Parathyroid adenoma (tissue), 2 donors: ENCODE results near the gene TMEM191C.
"Not testable (repeated sequence)": the region's sequence is repeated elsewhere in the genome, so short reads cannot be mapped to it uniquely, and the experiment has no call there.

Experiments
- H2AFZ ChIP-seq: fragments of 300-600 bp; sonication (generic); one replicate; pipeline ENCODE4 v1.7.0; 2017; ENCODE audit warnings: antibody characterized with exemption, mild to moderate bottlenecking
- H3K27ac ChIP-seq: fragments of 300-600 bp; sonication (generic); one replicate; pipeline ENCODE4 v1.7.0; 2017
- H3K27me3 ChIP-seq: fragments of 300-600 bp; sonication (generic); one replicate; pipeline ENCODE4 v1.7.0; 2017; ENCODE audit warnings: low read length; ENCODE audit not compliant: control insufficient read depth, insufficient read depth
- H3K36me3 ChIP-seq: fragments of 300-600 bp; sonication (generic); one replicate; pipeline ENCODE4 v1.7.0; 2017; ENCODE audit warnings: low read length; ENCODE audit not compliant: control insufficient read depth, insufficient read depth
- H3K4me1 ChIP-seq: fragments of 300-600 bp; sonication (generic); one replicate; pipeline ENCODE4 v1.7.0; 2017; ENCODE audit warnings: control low read depth
- H3K4me2 ChIP-seq: fragments of 300-600 bp; sonication (generic); one replicate; pipeline ENCODE4 v1.7.0; 2017; ENCODE audit warnings: low read length
- H3K4me3 ChIP-seq: fragments of 300-600 bp; sonication (generic); one replicate; pipeline ENCODE4 v1.7.0; 2017; ENCODE audit warnings: low read depth, low read length
- H3K79me2 ChIP-seq: fragments of 300-600 bp; sonication (generic); one replicate; pipeline ENCODE4 v1.7.0; 2017; ENCODE audit warnings: control low read depth
- H3K9ac ChIP-seq: fragments of 300-600 bp; sonication (generic); one replicate; pipeline ENCODE4 v1.7.0; 2017; ENCODE audit warnings: mild to moderate bottlenecking
- H3K9me3 ChIP-seq: fragments of 300-600 bp; sonication (generic); one replicate; pipeline ENCODE4 v1.7.0; 2017; ENCODE audit warnings: low read length; ENCODE audit not compliant: control insufficient read depth
- donor health status: primary hyperparathyroidism.

The TMEM191C gene

DNA sequence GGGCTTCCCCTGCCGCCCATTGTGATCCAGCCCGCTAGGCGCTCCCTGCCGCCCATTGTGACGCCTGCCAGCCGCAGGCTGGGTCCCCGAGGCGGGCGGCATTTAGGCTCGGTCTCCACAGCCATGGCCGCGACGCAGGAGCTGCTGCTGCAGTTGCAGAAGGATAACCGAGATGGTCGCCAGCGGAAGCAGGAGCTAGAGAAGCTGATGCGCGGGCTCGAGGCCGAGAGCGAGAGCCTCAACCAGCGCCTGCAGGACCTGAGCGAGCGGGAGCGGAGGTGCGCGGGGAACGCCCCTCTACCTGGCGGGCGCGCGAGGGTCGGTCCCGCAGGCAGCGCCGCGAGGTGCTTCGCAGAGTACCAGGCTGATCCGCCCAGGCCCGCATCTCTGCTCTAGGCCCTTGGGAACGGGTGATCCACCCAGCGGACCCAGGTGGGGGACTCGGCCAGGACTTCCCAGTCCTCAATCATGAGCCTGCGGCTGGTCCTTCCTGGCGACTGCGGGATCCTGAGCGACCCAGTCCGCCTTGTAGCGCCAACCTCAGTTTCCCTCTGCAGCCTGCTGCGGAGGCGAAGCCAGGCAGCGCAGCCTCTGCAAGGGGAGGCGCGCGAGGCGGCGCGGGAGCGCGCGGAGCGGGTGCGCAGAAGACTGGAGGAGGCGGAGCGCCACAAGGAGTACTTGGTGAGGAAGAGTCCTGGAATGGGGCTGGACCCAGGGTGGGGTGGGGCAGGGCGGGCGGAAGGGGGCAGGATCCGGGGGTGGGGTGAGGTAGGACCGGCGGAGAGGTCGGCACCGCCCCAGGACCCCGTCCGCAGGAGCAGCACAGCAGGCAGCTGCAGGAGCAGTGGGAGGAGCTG is at the start of gene TMEM191C:
TSS of gene TMEM191C (plus strand) at position 51 of the 857 bp plus-strand sequence. CDS start at position 124, 73 bp downstream.
- H3K27me3 ChIP-seq, H3K9ac ChIP-seq, H3K4me1 ChIP-seq, H2AFZ ChIP-seq, H3K4me3 ChIP-seq, H3K79me2 ChIP-seq, H3K27ac ChIP-seq, H3K9me3 ChIP-seq, H3K4me2 ChIP-seq, H3K36me3 ChIP-seq: not testable (repeated sequence)

DNA sequence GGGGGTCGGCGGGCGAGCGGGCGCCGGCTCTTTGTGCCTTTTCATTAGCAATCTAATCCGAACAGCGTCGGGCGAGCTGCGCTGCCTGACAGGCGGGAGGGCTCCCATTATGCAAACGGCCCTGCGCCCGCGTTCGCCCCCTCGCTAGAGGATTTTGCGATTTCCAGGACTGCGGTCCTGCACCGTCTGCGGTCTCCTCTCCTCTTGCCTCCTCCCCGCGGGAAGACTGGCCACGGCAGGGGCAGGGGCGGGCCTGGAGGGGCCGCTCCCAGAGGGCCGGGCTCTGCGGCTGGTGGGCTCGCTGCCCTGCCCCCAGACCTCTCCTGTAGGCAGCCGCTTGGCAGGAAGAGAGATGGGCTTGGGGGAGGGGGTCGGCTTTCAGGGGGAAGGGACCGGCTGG is 49.3 kb upstream of the TMEM191C start:
- not testable (repeated sequence) for H2AFZ ChIP-seq, H3K27me3 ChIP-seq, H3K9ac ChIP-seq, H3K79me2 ChIP-seq, H3K36me3 ChIP-seq, H3K27ac ChIP-seq, H3K4me1 ChIP-seq, H3K4me2 ChIP-seq, H3K4me3 ChIP-seq, H3K9me3 ChIP-seq

DNA sequence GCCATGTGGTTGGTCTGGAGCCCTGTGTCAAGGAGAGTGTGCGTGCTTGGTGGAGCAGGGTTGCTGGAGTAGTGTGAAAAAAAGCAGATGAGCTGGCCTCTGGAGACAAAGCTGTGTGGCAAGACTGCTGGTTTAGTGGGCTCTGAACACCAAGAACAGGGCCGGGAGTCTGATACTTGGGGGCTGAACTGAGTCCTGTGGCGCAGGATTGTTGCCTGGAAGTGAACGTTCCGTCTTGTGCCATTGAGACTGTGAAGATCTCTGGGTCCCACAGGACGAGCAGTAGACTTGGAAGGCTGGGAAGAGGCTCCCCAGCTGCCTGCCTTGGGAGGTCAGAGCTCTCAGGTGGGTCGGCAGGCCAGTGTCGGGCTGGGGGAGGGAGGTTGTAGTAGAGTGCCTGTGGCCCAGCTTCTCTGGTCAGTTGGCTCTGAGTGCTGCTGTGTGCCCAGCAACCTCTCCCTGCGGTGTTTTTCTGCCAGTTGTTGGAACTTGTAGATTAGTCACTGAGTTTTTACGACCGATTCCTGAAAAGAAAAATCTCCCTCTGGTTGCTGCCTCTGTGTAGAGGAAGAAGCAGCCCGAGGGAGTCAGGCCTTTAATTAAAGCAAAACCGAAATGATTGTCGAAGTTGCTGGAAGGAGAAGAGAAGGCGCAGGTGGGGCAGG is 48.1 kb upstream of the TMEM191C start:
- not testable (repeated sequence) for H3K4me3 ChIP-seq, H3K4me1 ChIP-seq, H3K27ac ChIP-seq, H2AFZ ChIP-seq, H3K27me3 ChIP-seq, H3K9me3 ChIP-seq, H3K36me3 ChIP-seq, H3K9ac ChIP-seq, H3K4me2 ChIP-seq, H3K79me2 ChIP-seq

DNA sequence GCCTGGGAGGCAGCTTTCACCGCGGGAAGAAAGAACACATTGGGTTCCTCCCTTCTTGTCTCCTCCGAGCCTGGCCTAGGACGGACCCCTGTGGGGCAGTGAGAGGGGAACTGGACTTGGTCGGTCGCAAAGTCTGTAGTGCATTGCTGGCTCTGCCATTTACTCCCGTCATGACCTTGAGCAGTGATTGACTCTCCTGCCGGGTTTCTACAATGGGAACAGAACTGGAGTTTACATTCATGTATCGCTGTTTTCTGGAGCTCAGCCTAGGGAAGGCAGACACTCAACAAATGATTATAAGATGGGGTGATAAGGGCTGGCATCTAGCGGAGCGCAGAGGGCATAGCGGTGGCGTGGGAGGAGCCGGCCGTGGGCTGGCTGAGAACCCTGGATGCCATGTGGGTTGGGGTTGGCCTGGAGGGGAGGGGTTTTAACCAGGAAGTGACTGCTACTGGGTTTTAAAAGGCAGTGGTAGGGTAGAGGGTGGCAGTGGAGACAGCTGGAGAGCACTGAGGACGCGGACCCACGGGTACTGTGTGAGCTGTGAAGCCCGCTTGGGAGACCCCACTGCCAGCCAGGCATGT is 46.9 kb upstream of the TMEM191C start:
- H2AFZ ChIP-seq, H3K4me2 ChIP-seq, H3K4me3 ChIP-seq, H3K4me1 ChIP-seq, H3K9ac ChIP-seq, H3K36me3 ChIP-seq, H3K9me3 ChIP-seq, H3K27me3 ChIP-seq, H3K27ac ChIP-seq, H3K79me2 ChIP-seq: not testable (repeated sequence)

DNA sequence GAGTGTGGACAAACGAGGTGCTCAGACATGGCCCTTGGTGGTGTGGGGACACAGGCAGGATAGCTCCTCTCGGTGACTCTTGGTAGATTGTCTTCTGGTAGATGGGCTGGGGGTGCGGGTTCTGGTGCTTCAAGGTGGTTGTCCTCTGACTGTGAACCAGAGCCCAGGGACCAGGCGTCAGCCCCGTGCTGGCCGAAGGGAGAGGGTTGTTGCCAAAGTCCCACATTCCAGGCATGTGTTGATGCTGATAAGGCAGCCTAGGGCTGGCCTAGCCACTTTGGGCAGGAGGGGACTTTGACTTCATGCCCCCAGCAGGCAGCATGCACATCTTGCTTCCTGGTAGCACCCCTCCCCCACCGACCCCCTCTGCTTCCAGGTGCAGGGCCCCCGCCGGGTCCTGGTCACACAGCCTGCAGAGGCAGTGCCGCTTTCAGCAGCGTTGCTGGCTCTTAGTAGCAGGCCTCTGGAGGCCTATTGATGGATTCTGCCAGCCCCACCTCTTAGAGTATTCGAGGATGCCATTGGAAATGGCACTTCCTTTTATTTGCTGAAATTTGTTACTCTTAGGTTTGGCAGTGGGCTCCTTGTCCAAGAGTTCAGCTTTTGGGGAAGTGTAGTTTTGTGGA is 43.0 kb upstream of the TMEM191C start:
- H3K27ac ChIP-seq, H3K79me2 ChIP-seq, H3K4me1 ChIP-seq, H3K4me2 ChIP-seq, H3K27me3 ChIP-seq, H3K4me3 ChIP-seq, H3K9me3 ChIP-seq, H3K36me3 ChIP-seq, H2AFZ ChIP-seq, H3K9ac ChIP-seq: not testable (repeated sequence)

DNA sequence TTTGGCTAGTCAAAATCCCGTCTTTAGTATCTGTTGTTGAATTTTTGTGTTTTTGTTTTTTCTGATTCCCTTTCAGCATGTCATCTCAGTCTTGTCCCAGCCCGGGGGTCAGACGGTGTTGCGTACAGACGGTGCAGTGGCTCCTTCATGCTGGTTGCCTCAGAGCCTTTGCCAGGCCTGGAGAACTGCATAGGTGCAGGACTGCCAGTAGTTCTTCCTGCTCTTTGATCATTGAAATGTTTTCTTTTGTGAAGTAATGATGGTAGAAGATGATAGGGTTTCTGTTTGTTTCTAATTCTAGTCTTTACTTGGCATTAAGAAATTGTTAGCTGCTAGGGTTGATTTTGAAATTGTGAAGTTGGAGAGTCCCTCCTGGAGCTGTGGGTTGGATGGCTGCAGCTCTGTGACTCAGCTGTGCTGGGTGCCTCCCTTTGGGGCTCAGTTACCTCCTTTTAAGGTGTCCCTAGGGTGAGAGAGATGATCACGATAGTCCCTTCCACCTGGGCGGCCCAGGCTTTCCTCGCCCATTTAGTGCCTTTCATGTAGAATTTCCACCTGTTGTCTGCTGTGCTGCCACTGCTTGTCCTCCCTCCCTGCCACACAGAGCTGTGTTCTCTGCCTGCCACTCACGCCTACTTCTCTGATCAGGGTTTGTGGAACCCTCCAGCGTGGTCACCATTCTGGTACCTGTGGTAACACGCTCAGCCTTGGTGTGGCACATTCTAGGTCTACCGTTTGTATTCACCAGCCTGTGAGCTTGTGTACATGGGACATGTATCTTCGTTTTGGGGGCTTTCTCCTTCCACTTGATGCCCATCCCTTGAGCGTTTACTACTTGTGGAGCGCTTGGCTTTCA is 32.6 kb upstream of the TMEM191C start:
- not testable (repeated sequence) for H3K4me1 ChIP-seq, H3K9ac ChIP-seq, H3K27me3 ChIP-seq, H3K4me2 ChIP-seq, H3K36me3 ChIP-seq, H3K27ac ChIP-seq, H2AFZ ChIP-seq, H3K79me2 ChIP-seq, H3K4me3 ChIP-seq, H3K9me3 ChIP-seq

DNA sequence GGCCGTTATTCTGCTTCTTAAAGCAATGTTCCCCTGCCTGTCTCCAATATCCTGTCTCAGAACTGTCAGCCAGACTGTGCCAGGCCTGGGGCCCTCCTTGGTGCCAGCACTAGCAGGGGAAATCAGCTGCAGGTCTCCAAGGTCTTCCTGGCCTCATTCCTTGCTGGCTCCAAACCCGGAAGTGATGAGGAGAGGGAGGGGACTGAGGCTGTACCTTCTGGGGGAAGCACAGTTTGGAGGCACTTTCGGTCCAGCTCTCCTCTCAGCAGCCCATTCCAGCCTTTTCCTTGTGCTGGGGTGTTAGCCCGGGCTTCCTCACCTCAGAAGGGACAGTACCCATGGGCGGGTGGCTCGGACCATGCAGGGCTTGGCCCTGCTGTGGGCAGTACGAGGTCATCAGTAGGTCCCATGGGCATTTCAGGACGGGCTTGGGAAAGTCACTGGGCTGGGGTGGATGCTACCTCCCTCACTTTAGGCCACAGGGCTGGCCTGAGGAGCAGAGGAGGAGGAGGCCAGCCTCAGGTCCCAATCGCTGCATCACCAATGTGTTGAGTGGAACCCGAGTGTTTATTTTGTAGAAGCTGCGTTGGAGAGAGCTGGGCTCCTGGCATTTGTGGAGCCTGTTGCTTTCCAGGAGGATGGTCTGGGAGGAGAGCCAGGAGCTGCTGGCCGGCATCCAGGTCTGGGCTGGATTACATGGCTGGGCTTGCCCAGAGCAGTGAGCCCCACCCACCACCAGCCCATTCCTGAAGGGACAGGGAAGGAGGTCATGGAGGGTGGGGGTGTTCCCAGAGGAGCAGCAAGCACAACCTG is 31.0 kb upstream of the TMEM191C start:
- not testable (repeated sequence) for H3K4me1 ChIP-seq, H3K79me2 ChIP-seq, H3K27me3 ChIP-seq, H3K27ac ChIP-seq, H2AFZ ChIP-seq, H3K4me2 ChIP-seq, H3K9me3 ChIP-seq, H3K9ac ChIP-seq, H3K36me3 ChIP-seq, H3K4me3 ChIP-seq

DNA sequence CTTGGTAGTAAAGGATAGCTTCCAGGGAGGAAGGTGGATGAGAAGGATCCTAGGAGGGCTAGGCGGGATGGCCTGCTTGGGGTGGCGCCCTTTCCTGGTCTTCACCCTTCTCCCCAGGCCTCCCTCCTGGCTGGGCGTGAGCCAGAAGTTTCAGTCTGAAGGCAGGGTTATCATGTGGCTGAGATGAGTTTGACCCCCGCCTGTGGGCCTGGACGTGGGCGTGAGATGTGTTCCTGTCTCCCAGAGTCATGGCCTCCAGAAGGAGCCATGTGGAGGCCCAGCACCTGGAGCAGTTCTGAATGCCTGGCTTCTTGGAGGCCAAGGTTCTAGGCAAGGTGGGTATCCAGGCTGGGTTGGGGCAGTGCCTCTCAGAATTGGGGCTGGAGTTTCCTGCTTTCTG is 29.2 kb upstream of the TMEM191C start:
- not testable (repeated sequence) for H3K79me2 ChIP-seq, H3K4me2 ChIP-seq, H3K36me3 ChIP-seq, H3K4me3 ChIP-seq, H3K9me3 ChIP-seq, H3K27ac ChIP-seq, H2AFZ ChIP-seq, H3K4me1 ChIP-seq, H3K27me3 ChIP-seq, H3K9ac ChIP-seq

DNA sequence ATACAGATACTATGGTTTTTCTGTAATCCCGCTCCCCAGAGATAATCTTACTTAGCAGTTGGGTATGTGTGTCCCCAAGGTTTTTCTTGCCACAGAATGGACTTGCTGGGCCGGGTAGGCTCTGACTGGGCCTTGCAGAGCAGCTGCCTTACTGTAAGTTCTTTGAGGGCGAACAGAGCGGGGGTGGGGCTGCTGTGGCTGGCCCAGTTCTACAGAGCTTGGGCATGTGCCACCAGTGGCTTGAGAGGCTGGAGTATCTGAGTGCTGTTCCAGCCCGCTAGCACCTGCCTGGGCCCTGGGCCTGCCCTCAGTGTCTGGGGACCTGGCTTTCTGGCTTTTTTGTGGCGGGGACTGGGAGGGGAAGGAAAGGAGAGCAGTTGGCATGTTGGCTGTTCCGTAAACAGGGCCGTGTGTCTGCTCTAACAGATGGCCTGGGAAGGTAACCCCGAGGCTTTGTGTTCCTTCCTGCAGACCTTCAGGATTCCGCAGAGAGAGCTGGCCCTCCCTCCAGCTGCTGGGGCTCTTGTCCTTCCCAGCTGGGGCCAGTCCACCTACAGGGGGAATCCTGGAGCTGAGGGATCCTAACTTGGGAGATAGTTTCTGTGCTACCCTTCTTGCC is 27.1 kb upstream of the TMEM191C start:
- H3K4me3 ChIP-seq, H3K9me3 ChIP-seq, H3K36me3 ChIP-seq, H3K9ac ChIP-seq, H3K79me2 ChIP-seq, H2AFZ ChIP-seq, H3K27ac ChIP-seq, H3K27me3 ChIP-seq, H3K4me1 ChIP-seq, H3K4me2 ChIP-seq: not testable (repeated sequence)
